ENCODE results near the gene ALOX5AP.
A peak's percentile ranks its signal among the peaks of the same experiment; 100 is the strongest.

Gene ALOX5AP

GRCh38 chr13:30802953-30803478 lies 67.7 kb downstream of the ALOX5AP start:
- DNase-seq = peak; percentile 84 to 97

GRCh38 chr13:30803749-30804148 lies 68.4 kb downstream of the ALOX5AP start:
- DNase-seq = no peak

- peak in 1 of 2 experiments; percentile 62 for DNase-seq
Measured at GRCh38 chr13:30804474-30804873, 69.1 kb downstream of the ALOX5AP start.

GRCh38 chr13:30805132-30805537 lies 69.8 kb downstream of the ALOX5AP start:
- DNase-seq = no peak

- DNase-seq = peak; percentile 93 to 96
Measured at GRCh38 chr13:30805603-30806011, 70.3 kb downstream of the ALOX5AP start.

GRCh38 chr13:30806784-30807183 lies 71.4 kb downstream of the ALOX5AP start:
- no peak for DNase-seq

- DNase-seq = no peak
Measured at GRCh38 chr13:30807392-30807791, 72.0 kb downstream of the ALOX5AP start.

GRCh38 chr13:30808600-30808999 lies 73.3 kb downstream of the ALOX5AP start:
- peak in 1 of 2 experiments; percentile 50 for DNase-seq

GRCh38 chr13:30809787-30810186 lies 74.4 kb downstream of the ALOX5AP start:
- DNase-seq = no peak

GRCh38 chr13:30810261-30810701 lies 74.9 kb downstream of the ALOX5AP start:
- DNase-seq = no peak

- no peak for DNase-seq
Measured at GRCh38 chr13:30810801-30811200, 75.5 kb downstream of the ALOX5AP start.

All from NCI-H526 (cell line).